Measurements from ENCODE around the gene HERPUD2.

The HERPUD2 gene, protein sequence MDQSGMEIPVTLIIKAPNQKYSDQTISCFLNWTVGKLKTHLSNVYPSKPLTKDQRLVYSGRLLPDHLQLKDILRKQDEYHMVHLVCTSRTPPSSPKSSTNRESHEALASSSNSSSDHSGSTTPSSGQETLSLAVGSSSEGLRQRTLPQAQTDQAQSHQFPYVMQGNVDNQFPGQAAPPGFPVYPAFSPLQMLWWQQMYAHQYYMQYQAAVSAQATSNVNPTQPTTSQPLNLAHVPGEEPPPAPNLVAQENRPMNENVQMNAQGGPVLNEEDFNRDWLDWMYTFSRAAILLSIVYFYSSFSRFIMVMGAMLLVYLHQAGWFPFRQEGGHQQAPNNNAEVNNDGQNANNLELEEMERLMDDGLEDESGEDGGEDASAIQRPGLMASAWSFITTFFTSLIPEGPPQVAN

DNA sequence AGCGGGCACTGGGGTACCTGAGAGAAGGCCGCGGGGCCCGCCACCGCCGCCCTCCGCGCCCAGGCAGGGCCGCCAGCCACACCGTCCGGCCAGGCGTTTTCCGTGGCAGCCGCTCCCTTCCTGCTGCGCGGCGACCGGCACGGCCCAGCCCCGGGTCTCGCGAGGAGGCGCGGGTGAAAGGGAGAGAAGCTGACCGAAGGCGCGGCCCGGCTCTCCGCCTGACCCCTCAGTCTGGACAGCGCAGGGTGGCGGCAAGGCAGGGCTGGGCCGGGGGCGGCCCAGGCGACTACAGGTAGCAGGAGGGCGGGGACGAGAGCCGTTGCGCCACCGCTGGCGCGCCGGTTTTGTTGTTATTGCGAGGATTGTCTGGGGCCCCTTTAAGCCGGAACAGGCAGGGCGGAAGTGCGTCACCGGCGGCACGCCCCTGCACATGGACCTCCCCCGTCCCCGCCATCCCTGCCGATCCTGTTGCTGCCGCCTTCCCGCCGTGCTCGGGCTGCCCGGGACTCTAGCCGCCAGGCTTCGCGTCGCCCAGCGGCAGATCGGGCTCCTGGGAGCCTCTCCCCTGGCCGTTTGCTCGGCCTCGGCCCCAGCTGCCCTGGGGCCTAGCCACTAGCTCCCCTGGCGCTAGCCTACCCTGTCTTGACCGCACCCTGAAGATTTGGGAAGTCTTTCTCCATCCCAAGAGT is at the start of gene HERPUD2:
Gene HERPUD2 (minus strand): TSS at position 352 of the 689 bp plus-strand sequence. CDS start 805 bp downstream, outside the sequence.
- peak; percentile 90 to 99 (median 94) for DNase-seq
- intact Hi-C loops (cut with DNase I), result no loop called here

GRCh38 chr7:35738889-35739288 is 44.0 kb upstream of the HERPUD2 start:
- DNase-seq, result no peak
- intact Hi-C loops (cut with DNase I), result no loop called here

DNA sequence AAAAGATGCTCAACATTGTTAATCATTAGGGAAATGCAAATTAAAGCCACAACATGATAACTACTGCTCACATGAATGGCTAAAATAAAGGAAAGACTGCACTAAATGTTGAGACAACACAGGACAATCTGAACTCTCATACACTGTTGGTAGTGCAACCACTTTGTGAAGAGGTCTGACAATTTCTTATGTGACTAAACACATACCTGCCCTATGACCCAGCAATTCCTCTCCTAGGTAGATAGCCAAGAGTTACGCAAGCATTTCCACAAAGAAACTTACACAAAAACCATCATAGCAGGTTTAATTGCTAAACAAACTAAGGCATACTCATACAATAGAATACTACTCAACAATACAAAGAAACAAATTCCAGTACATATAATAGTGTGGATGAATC is 41.8 kb upstream of the HERPUD2 start:
- intact Hi-C loops (cut with DNase I), result no loop called here
- no peak for DNase-seq

GRCh38 chr7:35735396-35735795 is 40.5 kb upstream of the HERPUD2 start:
- intact Hi-C loops (cut with DNase I), result no loop called here
- no peak for DNase-seq

- intact Hi-C loops (cut with DNase I), result no loop called here
- peak in 1 of 10 donors; percentile 78 for DNase-seq
Observed at GRCh38 chr7:35734001-35734483, 39.1 kb upstream of the HERPUD2 start.

DNA sequence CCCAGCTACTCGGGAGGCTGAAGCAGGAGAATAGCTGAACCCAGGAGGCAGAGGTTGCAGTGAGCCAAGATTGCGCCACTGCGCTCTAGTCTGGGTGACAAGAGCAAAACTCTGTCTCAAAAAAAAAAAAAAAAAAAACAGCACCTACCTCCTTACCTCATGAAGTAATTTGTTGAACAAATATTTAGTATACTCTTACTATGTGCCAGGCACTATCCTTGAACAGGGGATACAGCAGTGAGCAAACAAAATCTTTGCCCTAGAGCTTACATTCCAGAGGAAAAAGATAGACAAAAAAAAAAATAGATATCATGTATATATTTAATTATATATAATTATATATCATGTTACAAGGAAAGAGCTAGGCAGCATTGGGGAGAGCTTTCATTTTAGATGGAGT is 36.4 kb upstream of the HERPUD2 start:
- intact Hi-C loops (cut with DNase I), result no loop called here
- no peak for DNase-seq

- DNase-seq, result peak in 6 of 10 donors; percentile 33 to 85 (median 44)
- intact Hi-C loops (cut with DNase I), result no loop called here
Observed at GRCh38 chr7:35729061-35729783, 34.3 kb upstream of the HERPUD2 start.

DNA sequence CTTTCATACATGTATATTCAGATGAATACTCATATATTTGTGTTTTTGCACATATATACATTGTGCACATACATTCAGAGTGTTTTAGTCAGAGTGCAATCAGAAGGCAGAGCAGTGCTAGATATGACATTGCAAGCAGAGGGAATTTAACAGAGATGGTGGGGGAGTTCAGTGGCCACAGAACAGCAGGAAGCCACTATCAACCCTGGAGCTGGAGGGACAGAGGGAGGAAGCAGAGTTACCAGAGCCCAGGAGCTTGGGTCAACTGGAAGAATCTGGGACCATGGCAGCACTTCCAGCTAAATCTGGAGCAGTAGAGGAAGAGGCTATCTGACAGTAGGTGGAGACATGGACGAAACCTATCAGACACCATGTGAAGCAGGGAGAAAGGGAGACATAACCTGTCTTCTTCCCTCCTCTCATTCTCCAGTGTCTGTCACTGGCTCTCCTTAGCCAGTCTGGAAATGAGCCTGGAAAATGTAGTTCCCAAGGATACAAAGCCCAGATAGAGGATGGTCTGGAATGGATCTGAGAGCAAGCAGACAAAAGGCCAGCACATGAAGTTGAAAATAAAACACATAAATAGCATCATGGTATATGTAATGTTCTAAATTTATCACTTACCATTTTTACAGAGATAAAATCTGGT is 33.6 kb upstream of the HERPUD2 start:
- no peak for DNase-seq
- intact Hi-C loops (cut with DNase I), result no loop called here

DNA sequence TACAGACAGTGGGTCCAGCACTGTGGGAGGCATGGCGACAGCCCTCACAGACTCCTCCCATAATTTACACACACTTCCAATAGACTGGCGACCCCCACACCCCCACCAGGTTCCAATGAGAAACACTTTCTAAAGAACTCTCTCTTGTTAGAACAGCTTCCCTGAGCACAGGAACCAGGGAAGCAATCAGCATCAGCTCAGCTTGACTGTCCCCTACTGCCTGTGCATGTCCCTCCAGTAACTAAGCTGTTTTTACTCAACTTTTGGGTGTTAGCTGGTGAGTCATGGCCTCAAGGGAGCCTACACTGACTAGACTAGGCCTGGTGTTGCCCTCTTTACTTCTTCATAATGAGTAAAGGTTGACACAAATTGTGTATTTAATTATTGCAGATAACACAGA is 32.6 kb upstream of the HERPUD2 start:
- intact Hi-C loops (cut with DNase I), result no loop called here
- DNase-seq, result no peak

GRCh38 chr7:35726654-35727053 is 31.7 kb upstream of the HERPUD2 start:
- intact Hi-C loops (cut with DNase I), result no loop called here
- DNase-seq, result no peak

DNA sequence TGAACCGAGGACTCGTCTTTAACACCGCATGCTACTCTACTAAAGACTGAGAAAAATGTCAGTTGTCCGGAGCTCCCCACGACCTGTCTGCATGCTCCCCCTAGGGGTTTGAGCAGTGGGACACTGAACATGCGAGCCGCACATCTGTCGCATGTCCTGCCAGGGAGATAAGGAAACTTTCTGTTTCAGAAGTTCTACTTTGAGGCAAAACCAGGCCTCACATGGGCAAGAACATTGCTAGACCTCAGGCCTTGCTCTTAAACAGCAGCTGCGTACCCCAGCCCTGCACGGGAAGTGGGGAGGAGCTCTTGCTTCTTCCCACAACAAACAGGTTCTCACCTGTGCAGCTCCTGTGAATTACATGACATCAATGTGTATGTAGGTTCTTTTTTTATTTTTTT is 30.3 kb upstream of the HERPUD2 start:
- intact Hi-C loops (cut with DNase I), result no loop called here
- no peak for DNase-seq

DNA sequence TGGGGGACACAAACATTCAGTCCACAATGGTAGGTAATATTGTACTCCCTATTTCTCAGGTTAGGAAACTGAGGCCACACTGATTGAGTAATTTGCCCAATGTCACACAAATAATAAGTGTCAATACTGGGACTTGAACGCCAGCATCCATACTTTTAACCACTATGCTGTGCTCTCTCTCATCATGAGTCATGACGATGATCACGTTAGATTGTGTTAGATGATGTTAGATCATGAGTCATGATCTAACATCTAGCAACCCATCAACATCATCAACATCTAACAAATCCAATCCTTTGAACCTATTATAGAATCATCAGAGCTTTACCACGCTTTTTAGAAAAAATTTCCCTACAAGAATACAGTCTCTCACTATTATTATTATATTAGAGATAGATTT is 28.1 kb upstream of the HERPUD2 start:
- DNase-seq, result no peak
- intact Hi-C loops (cut with DNase I), result no loop called here

DNA sequence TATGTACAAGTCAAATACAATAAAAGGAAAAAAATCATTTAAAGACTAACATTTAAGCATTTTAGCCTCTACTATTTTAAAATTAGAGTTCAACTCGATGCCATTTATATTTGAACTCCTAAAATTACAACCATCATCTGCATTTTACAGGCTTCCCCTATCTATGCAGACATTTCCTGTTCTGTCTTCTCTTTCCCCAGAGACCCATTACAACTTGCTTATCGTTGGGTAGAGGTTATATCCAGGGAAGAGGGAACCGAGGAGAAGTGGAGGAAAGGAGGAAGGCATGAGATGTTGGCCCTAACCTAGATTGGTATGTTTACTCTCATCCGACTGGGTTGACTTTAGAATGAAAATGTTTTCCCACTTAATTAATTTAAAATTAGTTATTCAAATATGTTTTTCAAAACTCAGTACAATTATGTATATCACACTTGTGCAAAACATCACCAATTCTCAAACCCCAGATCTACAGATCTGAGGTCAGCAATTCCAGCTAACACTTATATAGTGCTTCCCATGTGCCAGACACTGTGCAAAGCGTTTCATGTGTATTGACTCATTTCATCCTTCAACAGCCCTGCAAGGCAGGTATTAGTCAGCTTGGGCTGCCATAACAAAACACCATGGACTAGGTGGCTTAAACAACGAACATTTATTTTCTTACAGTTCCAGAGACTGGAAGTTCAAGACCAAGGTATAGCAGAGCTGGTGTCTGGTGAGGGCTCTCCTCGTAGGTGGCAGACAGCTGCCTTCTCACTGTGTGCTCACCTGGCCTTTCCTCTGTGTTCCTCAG is 27.3 kb upstream of the HERPUD2 start:
- DNase-seq, result no peak
- intact Hi-C loops (cut with DNase I), result no loop called here

GRCh38 chr7:35721288-35721687 is 26.4 kb upstream of the HERPUD2 start:
- intact Hi-C loops (cut with DNase I), result no loop called here
- DNase-seq, result no peak

GRCh38 chr7:35720849-35721248 is 25.9 kb upstream of the HERPUD2 start:
- DNase-seq, result no peak
- intact Hi-C loops (cut with DNase I), result no loop called here

DNA sequence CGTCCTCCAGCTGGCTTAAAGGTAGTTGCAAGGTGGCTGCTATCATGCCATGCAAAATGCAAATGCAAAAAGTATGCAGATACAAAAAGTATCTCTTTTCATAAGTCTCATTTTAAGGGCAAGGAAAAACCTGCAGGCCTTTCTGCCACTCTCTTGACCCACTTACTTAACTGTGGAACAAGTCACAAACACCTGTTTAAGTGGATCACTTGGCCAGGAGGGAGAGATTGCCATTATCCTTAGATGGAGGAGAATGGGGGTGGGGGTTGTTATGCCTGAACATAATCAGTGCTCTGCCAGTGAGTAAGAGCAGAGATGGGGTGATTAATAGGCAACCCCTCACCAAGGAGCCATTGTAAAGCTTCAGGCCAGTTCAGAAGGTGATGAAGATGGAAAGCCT is 25.1 kb upstream of the HERPUD2 start:
- intact Hi-C loops (cut with DNase I), result no loop called here
- DNase-seq, result no peak

DNA sequence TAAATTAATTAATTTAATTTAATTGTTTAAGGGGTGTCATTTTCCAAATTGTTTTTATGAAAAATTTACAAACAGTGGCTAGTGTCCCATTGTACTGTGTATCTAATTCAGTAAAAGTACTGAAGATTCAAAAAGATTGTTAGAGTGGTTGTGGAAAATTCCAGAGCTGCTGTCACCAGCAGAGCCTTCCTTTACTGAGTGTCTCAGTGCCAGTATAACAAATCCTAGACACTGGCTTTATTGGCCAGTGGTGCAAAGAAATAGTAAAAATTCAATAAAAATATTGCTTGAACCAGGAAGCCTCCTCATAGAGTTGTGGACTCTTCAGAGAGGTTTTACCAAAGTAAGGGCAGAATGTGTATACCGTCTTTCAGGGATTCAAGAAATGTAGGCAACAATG is 23.1 kb upstream of the HERPUD2 start:
- no peak for DNase-seq
- intact Hi-C loops (cut with DNase I), result loop anchor here (2.0 kb wide), 1 partner anchor 75 kb away; no protein-coding TSS in a partner anchor

DNA sequence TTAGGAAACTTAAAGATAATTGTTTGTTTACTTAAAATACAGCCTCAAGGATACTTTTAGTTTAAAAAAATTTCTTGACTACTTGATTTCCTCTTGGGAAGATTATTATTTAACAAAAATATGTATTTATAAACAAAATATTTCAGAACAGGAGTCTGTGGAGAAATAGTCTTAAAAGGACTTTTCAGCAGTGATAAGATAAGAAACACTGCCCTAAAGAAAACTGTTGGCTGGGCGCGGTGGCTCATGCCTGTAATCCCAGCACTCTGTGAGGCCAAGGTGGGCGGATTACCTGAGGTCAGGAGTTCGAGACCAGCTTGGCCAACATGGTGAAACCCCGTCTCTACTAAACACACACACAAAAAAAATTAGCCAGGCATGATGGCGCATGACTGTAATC is 22.6 kb upstream of the HERPUD2 start:
- intact Hi-C loops (cut with DNase I), result no loop called here
- no peak for DNase-seq

DNA sequence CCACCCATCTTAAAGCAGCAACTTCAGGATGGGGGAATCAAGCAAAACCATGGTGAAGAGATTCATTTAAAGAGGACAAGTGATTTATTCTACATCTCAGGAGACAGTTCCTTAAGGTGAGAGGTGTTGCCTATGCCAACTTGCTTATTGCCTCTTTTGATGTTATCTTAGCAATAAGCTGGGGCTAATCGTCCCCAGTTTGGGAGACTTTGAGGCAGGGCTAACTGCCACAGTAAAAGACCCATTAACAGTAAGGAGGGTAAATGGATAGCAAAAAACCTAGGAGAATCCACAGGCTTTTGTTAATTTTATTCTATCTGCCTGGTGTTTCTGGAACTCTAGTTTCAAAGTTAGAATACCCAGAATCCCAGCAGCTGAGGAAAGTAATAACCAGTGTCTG is 22.1 kb upstream of the HERPUD2 start:
- intact Hi-C loops (cut with DNase I), result no loop called here
- DNase-seq, result no peak
